GM21423 (cell line): ENCODE data around the gene ZFPM1.

Experiments used
- ATAC-seq: cut with Tn5 transposase; IDR thresholded peaks from one replicate; pipeline ENCODE4 v1.9.1; 2021; ENCODE audit warnings: mild to moderate bottlenecking, moderate library complexity; ENCODE audit not compliant: unreplicated experiment

The ZFPM1 gene

DNA sequence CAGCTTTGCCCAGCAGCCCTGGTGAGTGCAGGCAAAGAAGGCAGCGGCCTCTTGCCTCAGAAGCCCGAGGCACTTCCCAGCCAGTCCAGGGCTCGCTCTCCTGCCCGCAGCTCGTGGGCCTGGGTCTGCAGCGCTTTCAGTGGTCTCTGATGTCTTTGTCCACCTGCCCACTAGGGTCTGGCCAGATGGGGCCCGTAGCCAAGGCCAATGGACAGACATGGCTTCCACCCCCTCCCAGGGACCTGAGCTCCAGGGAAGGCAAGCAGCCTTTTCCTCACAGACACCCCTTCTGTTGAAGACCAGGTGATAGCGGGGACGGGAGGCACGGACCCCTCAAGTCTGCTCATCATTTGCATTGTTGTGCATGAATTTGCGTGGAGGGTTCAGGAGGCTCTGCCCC, 83.4 kb downstream of the ZFPM1 start:
- no peak for ATAC-seq

DNA sequence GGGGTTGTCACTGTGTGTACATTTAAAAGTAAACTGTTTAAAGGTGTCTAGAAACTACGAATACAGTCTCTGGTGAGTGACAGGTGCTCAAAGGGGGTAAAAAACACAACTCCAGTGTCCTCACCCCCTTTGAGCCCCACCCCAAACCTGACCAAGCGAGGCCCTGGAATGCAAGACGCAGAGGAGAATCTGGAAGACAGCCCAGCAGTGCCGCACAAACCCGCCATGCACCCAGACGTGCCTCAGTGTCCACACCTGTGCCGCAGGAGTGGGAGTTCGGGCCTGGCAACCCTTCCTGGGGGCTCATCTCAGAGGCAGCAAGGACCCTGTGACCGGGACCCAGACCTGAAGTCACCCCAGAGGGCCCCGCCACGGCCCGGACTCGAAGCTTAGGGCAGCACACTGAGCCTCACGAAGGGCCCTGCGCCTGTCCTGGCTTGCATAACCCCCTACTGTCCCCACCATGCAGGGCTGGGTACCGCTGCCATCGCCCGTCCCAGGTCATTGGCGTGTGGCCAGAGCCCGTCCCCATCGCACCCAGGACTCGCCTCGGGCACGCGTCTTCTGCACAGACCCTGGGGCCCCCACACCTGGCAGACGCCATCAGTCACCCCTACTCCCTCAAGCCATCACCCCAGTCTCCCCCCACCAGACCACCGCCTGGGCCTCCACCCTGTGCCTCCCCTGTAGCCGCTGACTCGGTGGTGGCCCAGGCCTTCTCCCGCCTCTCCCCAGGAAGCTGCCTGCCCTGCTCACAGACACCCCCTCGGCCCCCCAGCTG, 84.1 kb downstream of the ZFPM1 start:
- ATAC-seq, result no peak

DNA sequence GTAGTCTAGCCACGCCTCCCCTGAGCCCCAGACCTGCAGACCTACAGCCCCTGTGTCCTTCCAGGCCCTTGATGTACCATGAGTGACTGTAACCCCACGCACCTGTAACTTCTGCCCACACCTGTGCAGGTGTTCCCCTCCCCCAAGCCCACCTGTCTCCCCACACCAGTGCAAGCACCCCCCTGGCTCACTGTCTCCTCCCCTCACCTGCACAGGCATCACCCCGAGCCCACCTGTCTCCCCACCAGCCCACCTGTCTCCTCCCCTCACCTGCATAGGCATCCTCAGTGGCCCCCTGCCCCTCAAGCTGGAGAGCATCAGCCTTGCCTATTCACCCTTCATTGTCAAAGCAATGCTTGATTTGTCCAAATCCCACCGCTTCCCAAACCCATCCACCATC, 84.8 kb downstream of the ZFPM1 start:
- ATAC-seq, result no peak

DNA sequence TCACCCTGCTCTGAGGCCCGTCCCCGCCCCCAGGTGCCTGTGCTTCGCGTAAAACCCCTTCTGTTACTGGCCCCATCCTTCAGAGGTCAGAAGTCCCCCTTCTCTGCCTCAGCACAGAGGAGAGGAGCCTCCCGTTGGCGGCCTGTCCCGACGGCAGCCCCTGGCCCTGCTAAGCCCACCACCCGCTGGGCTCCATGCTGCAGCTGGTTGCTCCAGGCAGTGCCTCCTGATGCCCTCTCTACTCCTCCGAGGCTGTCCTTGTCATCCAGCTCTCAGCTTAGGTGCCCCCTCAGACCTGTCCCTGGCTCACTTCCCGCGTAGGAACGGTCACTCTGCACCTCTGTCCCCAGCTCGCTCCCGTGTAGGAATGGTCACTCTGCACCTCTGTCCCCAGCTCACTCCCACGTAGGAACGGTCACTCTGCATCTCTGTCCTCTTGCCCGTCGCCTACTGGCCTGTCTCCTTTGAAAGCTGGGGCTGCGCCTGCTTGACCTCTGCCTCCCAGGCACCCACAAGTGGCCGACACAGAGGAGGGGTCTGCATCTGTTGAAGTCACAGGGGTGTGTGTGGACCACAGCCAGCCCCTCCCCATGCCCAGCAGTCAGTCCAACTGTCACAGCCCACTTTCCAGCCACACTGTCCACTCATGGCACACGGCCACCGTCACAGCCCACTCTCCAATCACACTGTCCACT, 85.4 kb downstream of the ZFPM1 start:
- no peak for ATAC-seq

DNA sequence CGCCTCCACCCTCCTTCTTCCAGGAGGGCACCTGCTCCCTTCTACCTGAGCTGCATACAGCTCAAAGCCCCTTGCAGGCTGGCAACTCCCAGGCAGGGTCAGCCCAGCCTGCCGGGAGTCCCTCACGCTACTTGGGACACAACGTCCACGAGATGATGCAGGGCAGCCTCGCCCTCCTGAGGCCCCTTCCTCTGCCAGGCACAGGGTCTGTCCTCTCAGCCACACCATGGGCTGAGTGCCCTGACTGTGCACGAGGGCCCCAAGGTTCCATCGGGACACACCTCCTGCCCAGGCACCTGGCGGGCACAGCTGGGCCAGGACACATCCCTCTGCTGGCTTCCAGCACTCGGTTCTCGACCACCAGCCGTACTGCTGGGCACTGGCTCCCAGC, 86.2 kb downstream of the ZFPM1 start:
- ATAC-seq, result no peak

DNA sequence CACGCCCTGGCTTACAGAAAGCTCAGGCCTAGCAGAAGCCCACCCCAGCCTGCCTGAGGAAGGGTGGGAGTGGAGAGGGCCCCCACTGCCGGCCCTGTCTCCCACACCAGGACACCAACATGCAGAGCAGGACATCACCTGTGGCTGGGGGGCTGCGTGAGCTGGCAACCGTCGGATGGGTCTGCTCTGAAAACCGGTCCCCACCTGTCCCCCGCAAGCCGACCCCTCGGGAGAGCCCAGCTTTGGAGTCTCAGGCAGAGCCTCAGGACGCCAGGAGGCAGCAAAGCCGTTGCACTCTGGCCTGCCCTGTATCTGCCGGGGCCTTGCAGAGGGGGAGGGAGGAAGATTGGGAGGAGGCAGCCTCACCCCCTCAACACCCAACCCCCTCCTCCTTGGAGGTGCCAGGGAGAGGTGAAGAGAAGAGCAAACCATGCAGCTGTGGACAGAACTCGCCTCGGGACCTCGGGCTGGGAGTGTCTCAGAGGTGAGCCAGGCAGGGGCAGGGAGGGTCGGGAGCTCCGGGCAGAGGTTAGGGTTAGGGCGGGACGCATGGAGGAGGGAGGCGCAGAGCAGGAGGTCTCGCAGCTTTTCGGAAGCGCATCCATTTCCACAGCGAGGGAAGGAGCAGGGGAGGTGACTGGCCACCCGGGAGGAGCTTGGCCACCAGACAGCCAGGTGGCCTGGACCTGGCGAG, 86.7 kb downstream of the ZFPM1 start:
- no peak for ATAC-seq

DNA sequence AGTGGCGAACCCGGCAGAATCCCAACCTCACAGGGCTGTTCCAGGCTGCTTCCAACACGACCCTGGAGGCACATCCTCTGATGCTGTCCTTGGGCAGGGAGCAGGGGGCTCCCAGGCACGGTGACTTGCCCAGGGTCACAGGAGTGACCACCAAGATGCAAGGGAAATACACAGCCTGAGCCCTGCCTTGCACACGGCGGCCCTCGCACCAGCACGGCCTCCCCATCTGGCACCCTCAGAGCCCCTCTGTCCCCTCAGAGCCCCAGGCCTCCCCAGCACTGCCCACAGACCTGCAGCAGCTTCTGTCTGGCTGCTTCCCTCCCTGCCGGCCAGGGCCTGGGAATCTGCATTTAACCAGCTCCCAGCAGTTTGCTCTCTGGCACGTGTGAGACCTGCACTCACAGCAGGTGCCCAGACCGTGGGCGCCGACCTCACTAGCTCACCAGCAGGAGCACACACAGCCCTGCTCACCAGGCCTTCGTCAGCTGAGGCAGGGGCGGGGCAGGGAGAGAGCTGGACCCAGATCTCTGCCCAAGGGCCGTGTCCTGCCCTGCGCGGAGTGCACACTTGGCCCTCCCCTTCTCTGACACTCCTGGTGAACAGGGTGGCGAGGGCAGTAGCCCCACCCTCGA, 87.4 kb downstream of the ZFPM1 start:
- ATAC-seq, result no peak

DNA sequence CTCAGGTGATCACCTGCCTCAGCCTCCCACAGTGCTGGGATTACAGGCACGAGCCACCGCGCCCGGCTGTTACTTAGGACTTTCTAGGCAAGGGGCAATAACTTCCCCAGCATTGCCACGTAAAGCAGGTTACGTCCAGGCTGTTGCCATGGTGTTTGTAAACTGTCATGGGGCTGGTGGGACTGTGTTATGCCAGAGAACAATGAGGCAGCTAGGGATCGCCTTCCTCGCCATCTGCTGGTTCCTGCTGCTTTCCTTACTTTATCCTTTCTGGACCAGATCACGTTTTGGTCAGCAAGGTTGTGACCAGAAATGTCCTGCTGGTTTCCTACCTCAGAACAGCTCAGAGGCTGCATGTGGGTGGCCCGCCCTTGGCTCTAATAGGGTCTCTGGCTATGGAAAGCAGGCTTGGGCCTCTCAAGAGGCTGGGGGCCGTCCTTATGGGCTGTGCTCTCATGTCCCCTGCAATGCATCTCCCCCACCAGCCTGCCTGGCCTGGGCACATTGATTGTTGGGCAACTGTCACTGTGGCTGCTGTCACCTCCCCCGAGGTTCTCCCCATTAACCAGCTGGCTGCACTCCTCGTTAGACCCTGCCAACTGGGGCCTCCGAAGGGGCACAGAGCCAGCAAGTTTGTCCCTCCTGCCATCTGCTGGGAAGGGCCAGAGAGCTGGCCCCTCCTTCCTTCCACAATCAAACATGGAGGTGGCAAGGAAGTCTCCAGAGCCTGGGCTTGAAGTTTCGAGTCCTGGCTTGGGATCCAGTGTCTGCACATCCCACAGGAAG, 88.9 kb downstream of the ZFPM1 start:
- no peak for ATAC-seq

DNA sequence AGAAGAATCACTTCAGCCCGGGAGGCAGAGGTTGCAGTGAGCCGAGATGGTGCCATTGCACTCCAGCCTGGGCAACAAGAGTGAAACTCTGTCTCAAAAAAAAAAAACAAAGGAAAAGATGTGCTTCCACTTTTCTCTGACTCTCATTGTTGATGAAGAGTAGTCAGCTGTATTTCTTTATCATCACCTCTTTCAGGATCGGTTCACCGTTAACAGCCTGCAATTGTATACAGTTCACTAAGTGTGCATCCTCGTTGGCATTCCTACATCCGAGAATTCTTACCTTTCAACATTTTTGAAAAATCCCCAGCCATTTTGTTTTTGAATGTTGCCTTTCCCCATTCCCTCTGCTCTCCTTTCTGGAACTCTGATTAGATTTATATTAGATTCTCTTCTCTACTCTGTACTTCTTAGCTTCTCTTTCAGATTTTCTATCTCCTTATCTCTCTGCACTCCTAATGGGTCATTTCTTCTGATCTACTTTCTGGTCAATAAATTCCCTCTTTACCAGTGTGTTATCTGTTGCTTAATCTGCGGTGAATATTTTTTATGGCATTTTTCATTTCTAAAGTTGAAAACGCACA, 90.2 kb downstream of the ZFPM1 start:
- no peak for ATAC-seq

DNA sequence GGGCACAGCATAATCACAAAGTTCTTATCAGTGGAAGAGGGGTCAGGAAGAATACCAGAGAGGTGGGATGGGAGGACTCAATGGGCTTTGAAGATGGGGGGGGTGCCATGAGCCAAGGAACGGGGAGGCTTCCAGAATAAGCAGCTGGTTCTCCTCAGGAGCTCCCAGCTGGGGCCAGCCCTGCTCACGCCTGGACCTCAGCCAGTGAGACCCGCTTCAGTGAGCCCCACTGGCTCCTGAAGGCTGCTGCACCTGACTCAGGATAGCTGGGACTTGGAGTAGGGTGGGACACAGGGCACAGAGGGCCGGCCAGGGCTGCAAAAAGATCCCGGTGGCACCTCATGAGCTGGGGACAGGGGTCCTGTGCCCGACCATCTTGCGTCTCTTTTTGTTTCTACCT, 92.7 kb downstream of the ZFPM1 start:
- no peak for ATAC-seq

DNA sequence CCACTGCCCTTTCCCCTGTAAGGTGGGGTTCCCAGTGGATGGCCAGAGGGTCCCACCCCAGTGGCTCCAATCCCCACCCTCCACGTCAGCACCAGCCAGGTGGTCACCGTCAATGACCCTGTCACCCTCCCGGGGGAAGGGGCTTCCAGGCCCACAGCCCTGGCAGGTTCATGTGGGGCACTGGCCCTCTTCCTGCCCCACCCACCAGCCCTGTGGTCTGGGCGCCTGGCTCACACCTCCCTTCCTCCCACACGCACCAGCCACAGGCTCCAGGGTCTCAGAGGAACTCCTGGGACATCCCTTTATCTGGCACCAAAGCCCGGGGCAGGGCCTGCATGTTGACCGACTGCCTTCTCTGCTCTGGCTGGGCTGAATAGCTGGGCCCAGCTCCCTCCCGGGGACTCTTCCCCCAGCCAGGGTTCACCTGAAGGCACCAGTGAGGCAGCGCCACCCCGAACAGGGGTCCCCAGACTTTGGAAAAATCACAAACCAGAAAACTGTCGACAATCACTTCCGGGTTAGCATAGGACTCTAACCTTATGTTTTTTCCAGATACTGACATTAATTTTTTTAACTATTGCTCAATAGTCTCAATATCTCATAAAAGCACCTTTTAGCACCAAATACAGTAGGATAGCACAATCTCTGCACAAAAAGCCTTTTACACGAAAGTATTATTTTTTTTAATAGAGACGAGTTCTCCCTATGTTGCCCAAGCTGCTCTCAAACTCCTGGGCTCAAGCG, 95.2 kb downstream of the ZFPM1 start:
- ATAC-seq, result no peak

DNA sequence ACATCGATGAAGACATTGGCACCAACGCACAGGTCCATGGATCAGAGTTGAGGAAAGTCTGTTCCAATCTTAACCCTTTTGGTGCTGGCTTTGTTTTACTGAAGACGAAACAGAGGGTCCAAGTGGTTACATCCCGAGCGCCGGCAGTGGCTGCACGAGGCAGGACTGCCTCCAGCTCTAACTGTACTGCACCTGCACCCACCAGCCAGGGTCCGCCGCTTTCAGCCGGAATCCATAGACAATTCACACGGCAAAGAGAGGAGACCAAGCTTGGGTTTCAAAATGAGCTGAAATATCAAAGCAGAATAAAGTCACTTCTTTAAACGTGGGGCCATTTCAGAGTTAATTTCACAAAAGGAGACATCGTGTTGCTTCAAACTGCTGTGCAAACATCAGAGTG, 95.9 kb downstream of the ZFPM1 start:
- no peak for ATAC-seq

DNA sequence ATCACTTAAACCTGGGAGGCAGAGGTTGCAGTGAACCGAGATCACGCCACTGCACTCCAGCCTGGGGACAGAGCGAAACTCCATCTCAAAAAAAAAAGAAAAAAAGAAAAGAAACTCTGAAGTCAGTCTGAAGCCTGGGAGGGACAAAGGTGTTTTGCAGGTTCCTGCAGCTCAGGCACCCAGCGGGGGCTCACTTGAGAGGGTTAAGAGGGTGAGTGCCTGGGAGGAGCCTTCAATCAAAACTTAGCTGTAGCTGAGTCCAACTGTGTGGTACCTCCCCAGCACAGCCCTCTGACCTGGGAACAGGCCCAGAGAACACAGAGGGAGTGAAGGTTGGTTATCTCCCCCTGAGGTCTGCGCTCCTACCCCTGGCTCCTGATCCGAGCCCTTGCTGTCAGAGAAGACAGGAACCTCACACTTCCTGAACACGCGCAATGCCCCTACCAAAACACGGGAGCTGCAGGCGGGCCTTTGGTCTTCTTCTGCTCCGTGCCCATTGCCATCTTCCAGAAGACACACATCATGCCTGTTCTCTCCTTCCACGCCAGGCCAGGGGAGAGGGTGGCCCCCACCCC, 96.7 kb downstream of the ZFPM1 start:
- no peak for ATAC-seq

DNA sequence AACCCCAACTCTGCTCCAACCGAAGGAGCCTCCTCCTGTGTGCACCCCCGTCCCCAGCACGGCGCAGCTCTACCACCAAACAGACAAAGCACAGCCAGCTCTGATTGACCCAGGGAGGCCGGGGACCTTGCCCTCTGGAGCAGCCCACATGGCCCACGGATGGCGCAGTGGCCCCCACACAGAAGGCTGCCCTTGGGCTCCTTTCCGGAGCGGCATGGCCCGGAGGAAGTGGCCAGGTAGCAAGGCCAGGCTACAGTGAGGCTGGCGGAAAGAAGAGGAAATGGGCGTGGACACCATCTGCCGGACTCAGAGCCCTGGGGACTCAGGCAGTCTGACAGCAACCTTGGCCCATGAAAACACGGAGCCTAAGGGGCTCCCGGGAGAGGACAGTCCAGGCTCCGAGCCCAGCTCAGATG, 97.2 kb downstream of the ZFPM1 start:
- no peak for ATAC-seq

DNA sequence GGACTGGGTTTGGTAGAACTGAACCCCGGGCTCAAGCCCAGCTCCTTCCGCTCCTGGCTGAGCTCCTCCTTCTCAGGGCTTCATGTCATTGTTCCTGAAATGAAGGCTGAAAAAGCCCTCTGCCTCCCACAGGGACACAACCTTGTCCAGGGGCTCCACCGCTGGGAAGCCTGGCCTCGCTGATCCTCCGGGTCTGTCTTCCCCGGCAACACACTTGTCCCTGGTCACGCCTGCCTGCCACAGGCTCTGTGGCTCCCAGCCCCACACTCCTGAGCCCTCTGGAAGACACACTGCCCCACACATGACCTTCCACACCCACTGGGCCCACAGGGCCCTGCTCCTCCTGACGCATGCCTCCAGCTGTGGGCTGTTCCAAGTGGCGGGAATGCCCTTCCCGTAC, 99.1 kb downstream of the ZFPM1 start:
- ATAC-seq, result no peak

DNA sequence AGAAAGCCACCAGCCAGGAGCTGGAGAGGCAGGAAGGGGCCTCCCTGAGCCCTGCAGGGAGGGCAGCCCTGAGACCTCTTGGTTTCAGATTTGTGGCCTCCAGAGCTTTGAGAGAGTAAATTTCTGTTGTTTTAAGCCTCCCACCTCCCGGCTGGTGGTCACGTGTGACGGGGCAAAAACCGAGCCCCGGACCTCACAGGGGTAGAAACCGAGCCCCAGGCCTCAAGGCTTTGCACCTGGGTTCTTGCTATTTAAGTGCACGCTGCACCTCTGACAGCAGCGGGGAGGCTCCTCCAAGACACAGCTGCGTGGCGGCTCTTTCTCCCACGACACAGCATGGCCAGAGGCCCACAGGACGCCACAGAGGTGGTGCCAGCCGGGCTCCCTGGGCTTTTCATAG, 99.7 kb downstream of the ZFPM1 start:
- ATAC-seq, result no peak

DNA sequence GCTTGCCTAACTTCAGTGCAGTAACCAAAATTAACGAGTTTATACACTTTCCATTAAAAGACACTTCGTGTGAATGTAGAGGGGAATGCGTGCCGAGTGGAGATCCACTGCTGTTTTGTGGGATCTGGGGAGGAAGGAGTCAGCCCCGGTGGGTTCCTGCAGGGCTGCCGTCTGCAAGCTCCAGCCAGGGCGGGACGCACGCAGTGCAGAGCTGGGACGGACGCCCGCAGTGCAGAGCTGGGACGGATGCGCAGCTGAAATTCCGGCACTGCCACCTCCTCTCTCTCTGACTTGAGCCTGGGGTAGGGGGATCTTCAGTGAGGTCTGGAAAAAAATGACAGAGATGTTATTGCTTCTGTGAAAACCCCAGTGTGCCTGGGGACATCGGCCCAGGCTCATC, 100.7 kb downstream of the ZFPM1 start:
- ATAC-seq, result no peak

DNA sequence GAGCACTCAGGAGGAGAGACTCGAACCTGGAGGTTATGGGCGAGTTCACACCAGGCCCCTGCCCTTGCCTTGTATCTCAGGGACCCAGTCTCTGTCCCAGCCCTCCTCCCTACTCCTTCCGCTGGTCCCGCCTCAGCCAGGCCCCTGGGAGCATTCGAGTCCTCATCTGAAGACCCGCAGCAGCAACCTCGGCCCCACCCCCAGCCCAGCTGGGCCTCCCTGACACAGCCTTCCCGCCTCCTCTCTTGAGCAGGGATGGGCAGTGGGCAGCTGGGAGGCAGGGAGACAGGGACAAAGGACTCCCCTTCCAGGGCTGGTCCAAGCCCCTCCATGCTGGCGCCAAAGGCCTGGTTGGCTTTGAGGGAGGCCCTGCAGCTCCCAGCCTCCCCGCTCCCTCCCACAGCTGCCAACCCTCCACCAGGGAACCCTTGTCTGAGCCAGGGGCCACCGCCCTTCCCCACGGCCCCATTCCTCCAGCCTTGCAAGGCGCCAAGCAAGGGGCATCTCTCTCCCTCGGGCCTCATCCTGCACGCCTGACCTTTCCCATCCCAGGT, 101.7 kb downstream of the ZFPM1 start:
- no peak for ATAC-seq
